ENCODE measurements around the gene TACR2. TPM values are rescaled to one million over a fixed set of nuclear protein-coding genes. Genes with fewer than 3 reads are reported as not detected.

The TACR2 gene
- total and polyA plus RNA-seq, 2 donors (not counting 3 experiments of a cell fraction or from before 2014, with no cell fraction given), result 0.19 TPM; not detected in 1

DNA sequence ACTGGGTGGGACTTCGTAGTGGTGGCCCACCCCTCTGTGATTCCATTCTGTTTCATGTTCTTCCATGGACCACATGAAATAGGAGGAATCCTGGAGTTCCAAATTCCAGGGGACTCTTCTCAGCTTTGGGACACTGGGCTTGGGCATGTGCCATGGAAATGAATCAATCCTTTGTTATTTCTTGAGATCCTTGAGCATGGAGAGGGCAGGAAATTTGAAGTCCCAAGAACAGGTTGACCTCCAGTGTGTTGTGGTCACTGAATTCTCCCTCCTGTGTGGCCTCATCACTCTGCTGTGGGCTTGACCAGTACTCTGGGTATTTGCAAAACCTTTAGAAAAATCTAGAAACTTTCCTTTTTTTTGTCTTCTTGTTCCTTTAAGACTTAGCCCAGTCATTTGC lies 22.7 kb downstream of the TACR2 start:
- Histone ChIP-seq H3K9me1 (replicated peaks; ENCODE audit: control insufficient read depth, extremely low read depth, insufficient read depth, low read length) (no peaks in the 10 kb centered on the region), H3K36me3 (ENCODE audit: control insufficient read depth in 2 of 2, extremely low read depth in 1 of 2, insufficient read depth in 2 of 2, low read length in 2 of 2) (peaks cover 0 to 14% of the 10 kb centered on the region in 2 experiments), H3K9me3 (replicated peaks; ENCODE audit: control insufficient read depth, insufficient read depth, low read length) (no peaks in the 10 kb centered on the region), H3K9ac (replicated peaks; ENCODE audit: extremely low read depth, insufficient read depth, low read length) (no peak overlapping the region), H3K27me3 (ENCODE audit: control insufficient read depth in 2 of 2, insufficient read depth in 2 of 2, low read length in 2 of 2) (no peaks in the 10 kb centered on the region), H3K79me2 (ENCODE audit: control insufficient read depth, insufficient read depth, low read length) (no peaks in the 10 kb centered on the region), H3K4me2 (ENCODE audit: insufficient read depth, low read length) (no peak overlapping the region), H2AFZ (ENCODE audit: low read depth, low read length) (no peak overlapping the region), H4K20me1 (replicated peaks; ENCODE audit: control insufficient read depth, extremely low read depth, insufficient read depth, low read length) (no peaks in the 10 kb centered on the region), H3K4me1 (ENCODE audit: control insufficient read depth, extremely low read depth, insufficient read depth, low read length) (peaks cover 4% of the 10 kb centered on the region), H3K27ac (ENCODE audit: insufficient read depth, low read depth, low read length) (no peak overlapping the region), H3K4me3 (replicated peaks in 1 of 3; ENCODE audit: insufficient read depth in 1 of 3, low read depth in 1 of 3, low read length in 3 of 3) (no peak overlapping the region)
- TF ChIP-seq, protein P1, sequence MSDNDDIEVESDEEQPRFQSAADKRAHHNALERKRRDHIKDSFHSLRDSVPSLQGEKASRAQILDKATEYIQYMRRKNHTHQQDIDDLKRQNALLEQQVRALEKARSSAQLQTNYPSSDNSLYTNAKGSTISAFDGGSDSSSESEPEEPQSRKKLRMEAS (IDR thresholded peaks at IDR 0.05; ENCODE audit: insufficient read depth, insufficient read length), result no peak
- no peak for FAIRE-seq
- ChIA-PET POLR2A (interaction anchor here (0.9 kb wide), 1 partner anchor 13 kb away, joined by 4 read pairs; no protein-coding TSS in a partner anchor), CTCF (interaction anchor here (2.1 to 6.0 kb wide), 4 partner anchors 10 to 160 kb away, joined by 17 to 103 read pairs (median 62); no protein-coding TSS in a partner anchor)
- dilution Hi-C loops (cut with MboI; ENCODE audit: extremely low pct_ligation_motif_present, low sequenced_read_pairs) (loop anchor here (25.0 kb wide), 1 partner anchor 157 kb away; no protein-coding TSS in a partner anchor), intact Hi-C loops (cut with micrococcal nuclease) (loop anchor here (5.0 kb wide), 1 partner anchor 47 kb away; no protein-coding TSS in a partner anchor)
- no TSS peak for BruUV-seq (replicated peaks)
- no peak for DNase-seq (ENCODE audit: low read depth, low spot score)

- peak; percentile 89 for FAIRE-seq
Measured at GRCh38 chr10:69392481-69393000, 24.2 kb downstream of the TACR2 start.

More at GRCh38 chr10:69392481-69393000, 24.2 kb downstream of the TACR2 start:
- Histone ChIP-seq H3K4me3 (replicated peaks in 1 of 3; ENCODE audit: insufficient read depth in 1 of 3, low read depth in 1 of 3, low read length in 3 of 3) (no peak overlapping the region), H3K27ac (ENCODE audit: insufficient read depth, low read depth, low read length) (no peak overlapping the region), H3K4me2 (ENCODE audit: insufficient read depth, low read length) (no peak overlapping the region), H3K9me3 (replicated peaks; ENCODE audit: control insufficient read depth, insufficient read depth, low read length) (no peaks in the 10 kb centered on the region), H3K9me1 (replicated peaks; ENCODE audit: control insufficient read depth, extremely low read depth, insufficient read depth, low read length) (no peaks in the 10 kb centered on the region), H3K4me1 (ENCODE audit: control insufficient read depth, extremely low read depth, insufficient read depth, low read length) (peaks cover 4% of the 10 kb centered on the region), H4K20me1 (replicated peaks; ENCODE audit: control insufficient read depth, extremely low read depth, insufficient read depth, low read length) (no peaks in the 10 kb centered on the region), H3K36me3 (ENCODE audit: control insufficient read depth in 2 of 2, extremely low read depth in 1 of 2, insufficient read depth in 2 of 2, low read length in 2 of 2) (peaks cover 7 to 8% of the 10 kb centered on the region in 2 experiments), H3K27me3 (ENCODE audit: control insufficient read depth in 2 of 2, insufficient read depth in 2 of 2, low read length in 2 of 2) (no peaks in the 10 kb centered on the region), H3K9ac (replicated peaks; ENCODE audit: extremely low read depth, insufficient read depth, low read length) (no peak overlapping the region), H2AFZ (ENCODE audit: low read depth, low read length) (no peak overlapping the region), H3K79me2 (ENCODE audit: control insufficient read depth, insufficient read depth, low read length) (no peaks in the 10 kb centered on the region)
- peak; percentile 78 for DNase-seq (ENCODE audit: low read depth, low spot score)
- TF ChIP-seq EZH2 (IDR thresholded peaks at IDR 0.05; ENCODE audit: borderline replicate concordance, low read depth, low read length, severe bottlenecking) (no peak), CTCF (IDR thresholded peaks at IDR 0.05; ENCODE audit: extremely low read depth in 1 of 2, insufficient read depth in 1 of 2, low read depth in 1 of 2, low read length in 2 of 2) (peak; percentile 92 to 93), POLR2A (IDR thresholded peaks at IDR 0.05; ENCODE audit: low read depth, low read length) (no peak), FOS (IDR thresholded peaks at IDR 0.05; ENCODE audit: borderline replicate concordance, insufficient read depth, low read length) (no peak)
- BruUV-seq (replicated peaks), result no TSS peak
- dilution Hi-C loops (cut with MboI; ENCODE audit: extremely low pct_ligation_motif_present, low sequenced_read_pairs) (loop anchor here (25.0 kb wide), 1 partner anchor 155 kb away; no protein-coding TSS in a partner anchor), intact Hi-C loops (cut with micrococcal nuclease) (loop anchor here (1.0 to 5.0 kb wide), 3 partner anchors 45 to 155 kb away; no protein-coding TSS in a partner anchor)
- ChIA-PET POLR2A (no interaction called here), CTCF (interaction anchor here (0.6 to 6.0 kb wide), 44 partner anchors 10 to 412 kb away, joined by 3 to 103 read pairs (median 4); partner anchors contain the start of gene HK1)

Data from endothelial cell of umbilical vein (primary cell).